DMS153 treated with DMSO at 0.1 percent for 48 hours (cell line): ENCODE measurements around the gene VSIR.
A peak's percentile ranks its signal among the peaks of the same experiment; 100 is the strongest.

Experiments used
- DNase-seq: peaks from one replicate; lab custom pipeline; 2025; ENCODE audit not compliant: unreplicated experiment; lab: John Stamatoyannopoulos, UW

VSIR gene

DNA sequence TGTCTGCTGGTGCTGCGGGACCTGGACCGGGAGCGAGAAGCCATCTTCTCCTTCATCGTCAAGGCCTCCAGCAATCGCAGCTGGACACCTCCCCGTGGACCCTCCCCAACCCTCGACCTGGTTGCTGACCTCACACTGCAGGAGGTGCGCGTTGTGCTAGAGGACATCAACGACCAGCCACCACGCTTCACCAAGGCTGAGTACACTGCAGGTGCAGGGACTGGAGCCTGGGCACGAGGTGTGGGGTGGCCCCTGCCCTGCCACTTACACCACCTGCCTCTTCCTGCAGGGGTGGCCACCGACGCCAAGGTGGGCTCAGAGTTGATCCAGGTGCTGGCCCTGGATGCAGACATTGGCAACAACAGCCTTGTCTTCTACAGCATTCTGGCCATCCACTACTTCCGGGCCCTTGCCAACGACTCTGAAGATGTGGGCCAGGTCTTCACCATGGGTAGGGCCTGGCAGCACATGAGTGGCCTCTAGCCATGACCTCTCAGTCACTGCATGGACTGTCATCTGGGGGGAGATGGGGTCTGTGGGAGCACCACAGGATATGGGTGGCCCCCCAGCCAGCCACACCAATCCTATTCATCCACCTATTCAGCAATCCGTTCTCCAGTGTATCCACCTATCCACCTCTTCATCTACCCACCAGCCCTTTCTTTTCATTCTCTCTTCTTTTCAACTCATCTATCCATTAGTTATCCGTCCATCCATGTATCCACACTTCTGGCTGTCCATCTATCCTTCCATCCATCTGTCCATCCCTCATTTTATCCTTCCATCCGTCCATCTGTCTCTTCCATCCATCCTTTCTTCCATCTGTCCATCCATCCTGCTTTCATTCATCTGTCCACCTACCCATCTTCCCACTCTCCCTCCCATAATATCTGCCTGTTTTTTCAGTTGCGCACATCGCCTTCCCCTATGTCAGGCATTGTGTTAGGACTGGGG is 34.5 kb upstream of the VSIR start:
- DNase-seq, result no peak

DNA sequence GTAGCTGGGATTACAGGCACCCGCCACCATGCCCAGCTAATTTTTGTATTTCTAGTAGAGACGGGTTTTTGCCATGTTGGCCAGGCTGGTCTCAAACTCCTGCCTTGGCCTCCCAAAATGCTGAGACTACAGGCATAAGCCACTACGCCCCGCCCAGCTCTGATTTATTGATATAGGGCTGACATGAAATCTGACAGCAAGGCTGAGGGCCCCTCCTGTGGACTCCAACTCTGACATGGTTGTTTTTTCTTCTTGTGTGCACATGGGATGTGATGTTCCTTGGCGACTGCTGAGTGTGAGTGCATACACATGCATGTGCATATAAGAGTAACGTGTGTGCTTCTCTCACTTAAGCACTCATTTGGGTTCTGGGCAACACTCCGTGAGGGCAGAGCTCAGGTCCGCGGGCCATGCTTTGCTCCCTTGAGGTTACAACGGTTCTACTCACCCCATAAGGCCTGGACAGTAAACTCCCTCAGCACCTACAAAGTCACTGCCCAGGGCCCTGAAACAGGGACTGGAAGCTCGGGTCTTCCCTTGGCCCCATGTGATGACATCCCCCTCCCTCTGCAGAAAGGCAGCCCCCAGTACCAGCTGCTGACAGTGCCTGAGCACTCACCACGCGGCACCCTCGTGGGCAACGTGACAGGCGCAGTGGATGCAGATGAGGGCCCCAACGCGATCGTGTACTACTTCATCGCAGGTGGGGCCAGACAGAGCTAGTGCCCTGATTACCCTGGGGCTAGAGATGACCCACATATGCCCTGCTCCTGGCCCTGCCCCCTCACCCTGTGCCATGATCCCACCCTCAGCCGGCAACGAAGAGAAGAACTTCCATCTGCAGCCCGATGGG is 33.6 kb upstream of the VSIR start:
- DNase-seq, result no peak

DNA sequence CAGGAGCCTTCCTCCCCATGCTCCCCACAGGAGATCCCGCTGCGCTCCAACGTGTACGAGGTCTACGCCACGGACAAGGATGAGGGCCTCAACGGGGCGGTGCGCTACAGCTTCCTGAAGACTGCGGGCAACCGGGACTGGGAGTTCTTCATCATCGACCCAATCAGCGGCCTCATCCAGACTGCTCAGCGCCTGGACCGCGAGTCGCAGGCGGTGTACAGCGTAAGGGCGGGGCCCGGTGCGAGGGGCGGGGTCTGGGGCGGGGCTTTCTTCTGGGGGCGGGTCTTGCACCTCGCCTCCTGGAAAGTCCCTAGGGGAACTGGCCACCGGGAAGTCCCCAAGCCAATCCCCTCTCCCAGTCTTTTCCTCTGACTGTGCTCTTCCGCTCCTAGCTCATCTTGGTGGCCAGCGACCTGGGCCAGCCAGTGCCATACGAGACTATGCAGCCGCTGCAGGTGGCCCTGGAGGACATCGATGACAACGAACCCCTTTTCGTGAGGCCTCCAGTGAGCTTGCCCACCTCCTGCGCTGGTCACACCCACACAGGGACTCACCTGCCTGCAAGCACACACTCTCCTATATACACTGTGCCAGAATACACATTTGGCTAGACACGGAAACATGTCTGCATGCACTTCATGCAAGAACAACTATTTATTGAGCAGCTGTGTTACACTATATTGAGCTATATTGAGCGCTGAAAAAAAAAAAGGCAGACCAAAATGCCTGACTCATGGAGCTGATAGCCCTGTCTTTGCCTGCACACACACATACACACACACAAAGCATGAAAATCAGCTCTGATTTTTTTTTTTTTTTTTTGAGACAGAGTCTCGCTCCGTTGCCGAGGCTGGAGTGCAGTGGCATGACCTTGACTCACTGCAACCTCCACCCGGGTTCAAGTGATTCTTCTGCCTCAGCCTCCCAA is 32.7 kb upstream of the VSIR start:
- peak; percentile 61 for DNase-seq

DNA sequence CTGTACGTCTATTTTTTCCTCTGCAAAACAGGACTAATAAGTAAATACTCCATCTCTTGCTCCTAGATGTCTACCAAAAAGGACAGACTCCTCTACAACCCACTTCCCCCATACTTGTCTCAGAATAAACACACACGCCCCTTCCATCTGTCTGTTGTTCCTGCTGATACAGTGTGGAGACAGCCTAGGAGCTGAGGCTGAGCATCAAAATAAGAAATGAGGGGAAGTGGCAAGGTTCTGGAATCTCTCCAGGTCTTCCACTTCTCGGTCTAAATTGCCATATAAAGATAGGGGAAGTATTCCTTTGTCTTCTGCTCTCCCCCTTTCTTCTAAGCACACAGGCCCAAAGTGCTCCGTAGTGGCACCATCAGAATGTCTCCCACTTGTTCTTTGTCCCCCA is 30.8 kb upstream of the VSIR start:
- DNase-seq, result no peak

DNA sequence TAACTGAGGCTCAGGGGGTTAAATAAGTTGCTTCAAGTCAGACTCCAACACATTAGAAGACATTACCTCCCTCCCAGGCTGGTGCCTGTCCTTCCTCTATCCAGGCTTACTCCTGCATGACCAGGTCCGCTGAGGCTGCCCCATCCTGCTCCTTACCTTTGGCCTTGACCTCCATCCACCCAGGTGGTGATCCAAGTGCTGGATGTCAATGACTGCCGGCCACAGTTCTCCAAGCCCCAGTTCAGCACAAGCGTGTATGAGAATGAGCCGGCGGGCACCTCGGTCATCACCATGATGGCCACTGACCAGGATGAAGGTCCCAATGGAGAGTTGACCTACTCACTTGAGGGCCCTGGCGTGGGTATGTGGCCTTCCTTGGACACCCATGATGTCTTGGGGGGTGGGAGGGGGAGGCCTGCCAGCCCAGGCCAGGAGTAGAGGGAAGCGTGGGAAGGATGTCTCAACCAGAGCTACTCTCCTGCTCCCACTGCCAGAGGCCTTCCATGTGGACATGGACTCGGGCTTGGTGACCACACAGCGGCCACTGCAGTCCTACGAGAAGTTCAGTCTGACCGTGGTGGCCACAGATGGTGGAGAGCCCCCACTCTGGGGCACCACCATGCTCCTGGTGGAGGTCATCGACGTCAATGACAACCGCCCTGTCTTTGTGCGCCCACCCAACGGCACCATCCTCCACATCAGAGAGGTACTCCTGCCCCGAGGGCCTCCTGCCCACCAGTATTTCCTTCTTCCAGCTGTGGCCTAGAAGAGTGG is 29.6 kb upstream of the VSIR start:
- no peak for DNase-seq

DNA sequence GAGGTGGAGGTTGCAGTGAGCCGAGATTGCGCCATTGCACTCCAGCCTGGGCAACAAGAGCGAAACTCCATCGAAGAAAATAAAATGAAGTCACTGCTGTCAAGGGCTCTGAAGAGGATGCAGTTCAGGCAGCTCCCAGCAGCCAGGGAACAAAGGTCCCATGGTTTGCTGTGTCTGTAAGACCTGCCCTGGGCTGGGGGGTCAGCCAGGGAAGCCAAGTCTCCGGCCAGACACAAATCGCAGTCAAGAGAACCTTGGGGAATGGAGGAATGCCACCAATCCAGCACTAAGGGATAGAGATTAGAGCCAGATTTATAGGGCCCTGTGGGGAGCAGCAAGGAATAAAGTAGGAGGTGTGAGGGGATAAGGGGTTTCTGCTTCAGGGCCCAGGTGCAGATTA is 28.9 kb upstream of the VSIR start:
- DNase-seq, result no peak

DNA sequence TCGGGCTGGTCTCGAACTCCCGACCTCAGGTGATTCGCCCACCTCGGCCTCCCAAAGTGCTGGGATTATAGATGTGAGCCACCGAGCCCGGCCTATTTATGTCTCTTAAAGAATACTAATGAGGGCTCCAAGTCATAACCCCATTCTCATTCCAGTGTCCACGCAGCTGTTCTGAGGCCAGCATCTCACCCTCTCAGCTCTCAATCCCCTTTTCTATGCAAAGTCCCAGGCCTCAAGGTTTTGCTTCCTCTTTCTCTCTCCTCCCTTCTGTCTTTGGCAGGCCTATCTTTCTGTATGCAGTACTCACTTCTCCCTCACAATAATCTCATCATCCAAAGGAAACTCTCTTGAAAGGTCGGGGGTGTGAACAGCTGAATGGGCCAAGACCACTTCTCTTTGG is 28.0 kb upstream of the VSIR start:
- no peak for DNase-seq

DNA sequence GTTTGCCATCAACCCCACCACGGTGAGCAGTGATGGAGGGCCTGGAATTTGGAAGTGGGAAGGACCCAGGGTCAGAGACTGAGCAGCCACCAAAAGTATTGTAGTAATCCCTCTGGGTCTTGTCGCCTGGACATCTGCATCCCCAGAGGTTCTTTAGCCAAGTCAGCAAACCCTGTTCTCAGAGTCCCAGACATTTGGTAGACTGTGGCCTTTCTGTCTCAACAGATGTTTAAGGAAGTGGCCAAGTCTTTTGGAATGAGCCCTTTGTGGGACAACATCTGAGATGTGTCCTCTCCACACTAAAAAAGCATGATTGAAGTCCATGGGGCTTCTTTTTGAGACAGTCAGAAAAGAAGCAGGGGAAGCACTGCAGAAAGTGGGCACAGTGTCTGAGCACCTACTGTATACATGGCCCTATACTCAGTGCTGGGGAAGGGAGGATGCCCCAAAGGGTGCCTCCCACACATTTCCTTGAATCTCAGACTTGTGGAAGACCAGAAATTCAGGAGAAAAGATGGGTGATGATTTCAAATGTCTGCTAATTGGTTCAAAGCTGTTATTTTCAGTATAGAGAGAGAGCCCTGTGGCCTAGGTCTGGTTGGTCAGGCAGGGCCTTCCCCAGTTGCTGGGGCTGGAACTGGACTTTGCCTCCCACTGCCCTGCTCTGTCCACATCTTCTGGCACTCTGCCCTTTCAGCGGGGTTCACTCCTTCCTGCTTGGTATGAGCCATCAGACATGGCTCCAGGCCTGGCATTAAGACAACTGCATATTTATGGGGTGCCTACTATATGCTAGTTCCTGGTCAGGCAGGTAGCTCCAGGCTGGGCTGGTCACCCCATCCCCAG is 26.5 kb upstream of the VSIR start:
- DNase-seq, result no peak

DNA sequence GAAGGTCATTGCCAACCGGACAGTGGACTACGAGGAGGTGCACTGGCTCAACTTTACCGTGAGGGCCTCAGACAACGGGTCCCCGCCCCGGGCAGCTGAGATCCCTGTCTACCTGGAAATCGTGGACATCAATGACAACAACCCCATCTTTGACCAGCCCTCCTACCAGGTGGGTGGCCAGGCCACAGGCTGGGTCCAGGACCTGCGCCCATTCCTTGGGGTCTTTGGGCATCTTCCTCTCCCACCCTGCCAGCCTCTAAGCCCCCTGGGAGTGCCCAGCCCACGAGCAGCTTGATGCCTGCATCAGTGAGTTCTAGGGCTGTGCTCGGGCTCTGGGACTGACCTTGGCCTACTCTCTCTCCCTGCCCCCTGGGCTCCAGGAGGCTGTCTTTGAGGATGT is 25.8 kb upstream of the VSIR start:
- DNase-seq, result no peak

DNA sequence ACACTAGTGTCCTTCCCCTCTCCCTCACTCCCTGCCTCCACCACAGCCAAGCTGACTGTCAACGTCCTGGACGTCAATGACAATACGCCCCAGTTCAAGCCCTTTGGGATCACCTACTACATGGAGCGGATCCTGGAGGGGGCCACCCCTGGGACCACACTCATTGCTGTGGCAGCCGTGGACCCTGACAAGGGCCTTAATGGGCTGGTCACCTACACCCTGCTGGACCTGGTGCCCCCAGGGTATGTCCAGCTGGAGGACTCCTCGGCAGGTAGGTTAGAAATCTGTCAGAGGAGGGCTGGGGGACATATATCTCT is 24.9 kb upstream of the VSIR start:
- DNase-seq, result no peak

DNA sequence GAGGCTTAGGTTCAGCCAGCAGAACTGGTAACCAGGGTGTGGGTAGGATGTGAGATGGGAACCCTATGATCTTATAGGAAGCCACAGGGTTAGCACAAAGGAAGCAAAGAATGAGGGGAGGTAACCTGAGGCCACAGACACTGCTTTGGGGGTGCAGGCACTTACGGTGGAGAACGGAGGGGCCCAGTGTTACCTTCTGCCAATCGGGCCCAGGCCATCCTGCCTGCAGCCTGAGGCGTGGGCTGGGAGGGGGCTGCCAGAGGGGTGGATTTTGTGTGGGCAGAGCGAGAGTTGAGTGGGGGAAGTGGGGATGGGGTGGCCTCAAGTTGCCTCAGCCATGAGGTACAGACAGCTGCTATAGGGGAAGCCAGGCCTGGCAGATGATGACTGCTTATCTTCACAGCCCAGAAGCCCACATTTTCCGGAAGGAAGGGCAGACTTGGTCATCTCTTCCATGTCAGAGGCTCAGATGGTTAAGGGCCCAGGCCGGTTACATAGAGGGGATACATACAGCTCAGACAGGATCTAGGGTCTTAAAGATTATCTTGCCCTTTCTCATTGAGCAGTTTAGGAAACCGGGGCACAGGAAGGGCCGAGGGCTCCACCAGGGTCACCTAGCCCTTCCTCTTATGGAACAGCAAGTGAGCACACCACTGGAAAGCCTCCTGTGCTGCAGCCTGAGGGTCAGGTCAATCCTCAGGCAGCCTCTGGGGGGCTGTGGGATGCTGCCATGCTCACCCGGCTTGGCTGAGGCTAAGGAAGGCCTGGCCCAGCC is 24.4 kb upstream of the VSIR start:
- no peak for DNase-seq

DNA sequence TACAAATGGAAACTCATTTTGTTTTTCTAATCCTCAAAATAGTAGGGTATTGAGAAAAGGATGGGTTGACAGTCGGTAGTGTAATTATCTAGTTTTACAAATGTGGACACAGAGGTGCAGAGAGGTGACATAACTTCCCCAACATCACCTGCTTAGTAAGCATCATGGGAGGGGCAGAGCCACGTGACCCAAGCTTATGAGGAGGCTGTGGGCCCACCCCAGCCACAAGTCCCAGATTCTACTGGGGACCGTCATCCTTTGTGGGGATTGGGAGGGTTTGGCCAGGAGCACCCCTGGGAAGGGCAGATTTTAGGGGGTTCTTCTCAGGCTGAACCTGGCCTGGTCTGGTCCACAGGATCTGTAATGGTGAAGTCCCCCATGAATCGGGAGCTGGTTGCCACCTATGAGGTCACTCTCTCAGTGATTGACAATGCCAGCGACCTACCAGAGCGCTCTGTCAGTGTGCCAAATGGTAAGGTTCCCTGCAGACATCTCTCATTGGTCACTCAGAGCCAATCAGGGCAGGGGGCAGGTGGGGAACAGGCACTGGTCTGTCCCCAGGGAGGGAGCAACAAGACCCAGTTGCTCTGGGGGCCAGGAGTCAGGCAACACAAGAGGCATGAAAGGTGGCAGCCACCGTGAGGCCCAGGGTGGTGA is 23.6 kb upstream of the VSIR start:
- DNase-seq, result no peak

DNA sequence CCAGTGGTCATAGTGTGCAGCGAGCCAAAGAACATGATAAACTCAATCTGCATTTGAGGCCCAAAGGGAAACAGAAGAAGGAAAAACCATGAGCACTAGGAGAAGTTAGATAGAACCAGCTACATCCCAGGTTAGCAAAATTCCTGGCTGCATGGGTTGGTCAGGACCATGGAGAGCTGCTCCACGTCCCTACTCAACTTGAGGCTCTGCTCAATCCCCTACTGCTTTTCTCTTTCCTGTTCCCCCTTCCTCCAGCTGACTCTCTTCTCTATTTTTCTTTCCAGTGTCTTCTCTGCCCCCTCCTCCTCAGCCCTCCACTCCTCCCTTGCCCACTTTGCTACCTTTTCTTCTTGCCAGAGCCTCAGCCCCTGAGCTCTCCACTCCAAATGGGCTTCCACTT is 21.9 kb upstream of the VSIR start:
- DNase-seq, result no peak

DNA sequence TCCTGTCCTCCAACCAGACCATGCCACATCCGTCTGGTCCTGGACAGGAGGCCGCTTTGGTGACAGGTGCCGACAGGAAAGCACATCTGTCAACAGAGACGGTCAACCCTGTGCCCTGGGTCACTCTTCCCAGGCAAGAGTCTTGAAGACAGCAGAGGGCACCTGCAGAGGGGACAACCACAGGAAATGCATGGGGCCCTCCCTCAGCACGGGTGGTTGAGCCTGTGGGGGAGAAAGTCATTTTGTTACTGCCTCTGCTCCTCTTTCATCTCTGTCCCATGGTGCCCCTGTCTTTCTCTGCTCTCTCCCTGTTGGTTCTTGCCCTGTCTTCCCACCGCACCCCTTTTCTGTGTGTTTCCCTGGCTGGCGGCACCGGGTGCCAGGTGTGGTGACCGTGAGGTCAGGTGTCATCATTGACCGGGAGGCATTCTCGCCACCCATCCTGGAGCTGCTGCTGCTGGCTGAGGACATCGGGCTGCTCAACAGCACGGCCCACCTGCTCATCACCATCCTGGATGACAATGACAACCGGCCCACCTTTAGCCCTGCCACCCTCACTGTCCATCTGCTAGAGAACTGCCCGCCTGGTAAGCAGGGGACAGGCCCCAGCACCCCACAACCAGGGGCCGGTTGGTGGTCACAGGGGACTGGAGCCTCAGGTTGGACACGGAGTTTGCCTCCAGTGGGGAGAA is 17.6 kb upstream of the VSIR start:
- no peak for DNase-seq

DNA sequence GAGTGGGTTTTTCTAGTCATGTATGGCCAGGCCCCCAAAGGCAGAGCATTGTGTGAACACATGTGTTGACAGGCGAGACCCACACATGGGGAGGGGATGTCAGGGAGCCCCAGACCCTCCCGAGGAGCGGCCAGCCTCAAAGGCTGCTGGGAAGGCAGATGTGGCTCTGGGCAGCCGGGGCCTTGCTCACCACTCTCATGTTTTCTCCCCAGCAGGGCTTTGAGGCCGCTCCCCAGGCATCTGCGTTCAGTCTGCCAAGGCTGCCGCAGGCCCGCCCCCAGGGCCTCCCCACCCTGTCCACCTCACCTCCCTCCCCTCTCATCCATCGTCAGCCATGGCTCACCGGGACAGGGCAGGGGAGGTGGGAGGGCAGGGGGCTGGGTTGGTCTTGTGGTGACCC is 16.6 kb upstream of the VSIR start:
- no peak for DNase-seq

DNA sequence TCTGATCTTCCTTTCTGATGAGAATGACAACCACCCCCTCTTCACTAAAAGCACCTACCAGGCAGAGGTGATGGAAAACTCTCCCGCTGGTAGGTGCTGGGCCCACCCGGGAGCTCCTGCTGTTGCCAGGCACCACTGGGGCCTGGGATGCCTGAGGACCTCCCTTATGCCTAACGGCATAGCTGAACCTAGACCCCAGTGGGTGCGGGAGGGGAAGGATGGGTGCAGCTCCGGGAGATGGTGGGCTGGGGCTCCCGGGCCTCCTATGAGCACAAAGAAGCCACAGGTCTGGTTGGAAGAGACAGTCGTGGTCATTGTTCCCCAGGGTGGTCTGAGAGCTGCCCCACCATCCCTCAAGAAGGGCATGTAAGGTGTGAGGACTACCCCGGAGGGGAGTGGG is 15.6 kb upstream of the VSIR start:
- no peak for DNase-seq

DNA sequence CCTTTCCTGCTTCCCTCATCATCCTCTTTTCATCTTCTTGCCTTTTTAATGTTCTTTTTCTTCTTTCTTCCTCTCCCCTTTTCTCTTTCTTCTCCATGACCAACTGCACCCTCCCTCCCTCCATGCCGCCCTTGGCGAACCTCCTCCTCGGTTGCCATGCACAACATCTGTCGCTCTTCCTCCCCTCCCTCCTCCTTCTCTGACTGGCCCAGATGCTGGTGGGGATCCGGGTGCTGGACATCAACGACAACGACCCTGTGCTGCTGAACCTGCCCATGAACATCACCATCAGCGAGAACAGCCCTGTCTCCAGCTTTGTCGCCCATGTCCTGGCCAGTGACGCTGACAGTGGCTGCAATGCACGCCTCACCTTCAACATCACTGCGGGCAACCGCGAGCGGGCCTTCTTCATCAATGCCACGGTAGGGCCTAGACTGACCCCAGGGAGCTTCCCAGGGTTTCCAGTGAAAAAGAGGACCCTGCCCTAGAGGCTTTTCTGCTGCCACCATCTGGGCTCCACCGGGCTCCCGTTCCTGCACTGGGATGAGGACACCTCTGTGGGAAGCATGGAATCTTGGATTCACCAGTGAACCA is 11.5 kb upstream of the VSIR start:
- DNase-seq, result no peak
